Dermis microvascular lymphatic vessel endothelial cell (primary cell): ENCODE measurements around the gene ROPN1L. TPM values are rescaled to one million over a fixed set of nuclear protein-coding genes. Genes with fewer than 3 reads are reported as not detected.
A peak's percentile ranks its signal among the peaks of the same experiment; 100 is the strongest.
"Not testable (repeated sequence)": the region's sequence is repeated elsewhere in the genome, so short reads cannot be mapped to it uniquely, and the experiment has no call there.

Experiments used
- DNase-seq, 2 donors: peaks; one replicate each; pipeline versions ENCODE4 v3.0.0 to v3.0.0-alpha.2; 2010; ENCODE audit warnings: low read depth in 2 of 2
- total RNA-seq: library from RNA; depleted of rRNA; stranded (reverse); fragments of >200 nt; gene quantifications from 2 replicates; pipeline ENCODE4 v1.2.1, GENCODE V29; 2014

ROPN1L gene
- total RNA-seq, 1 donor from 2014 or later, result 2.2 TPM

DNA sequence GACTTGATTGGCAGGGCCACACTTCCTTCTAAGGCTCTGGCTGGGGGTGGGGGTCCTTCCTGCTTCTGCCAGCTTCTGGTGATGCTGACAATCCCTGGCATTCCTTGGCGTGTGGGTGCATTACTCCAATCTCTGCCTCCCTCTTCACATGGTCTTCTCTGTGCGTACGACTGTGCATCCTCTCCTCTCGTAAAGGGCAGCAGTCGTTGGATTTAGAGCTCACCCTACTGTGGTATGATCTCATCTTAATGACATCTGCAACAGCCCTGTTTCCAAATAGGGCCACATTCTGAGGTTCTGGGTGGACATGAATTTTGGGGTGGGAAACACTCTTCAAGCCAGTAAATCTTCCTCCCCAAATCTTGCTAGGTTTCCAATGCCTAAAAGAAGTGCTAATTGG, 36.8 kb downstream of the ROPN1L start:
- no peak for DNase-seq

GRCh38 chr5:10479154-10479721, 37.6 kb downstream of the ROPN1L start:
- no peak for DNase-seq

DNA sequence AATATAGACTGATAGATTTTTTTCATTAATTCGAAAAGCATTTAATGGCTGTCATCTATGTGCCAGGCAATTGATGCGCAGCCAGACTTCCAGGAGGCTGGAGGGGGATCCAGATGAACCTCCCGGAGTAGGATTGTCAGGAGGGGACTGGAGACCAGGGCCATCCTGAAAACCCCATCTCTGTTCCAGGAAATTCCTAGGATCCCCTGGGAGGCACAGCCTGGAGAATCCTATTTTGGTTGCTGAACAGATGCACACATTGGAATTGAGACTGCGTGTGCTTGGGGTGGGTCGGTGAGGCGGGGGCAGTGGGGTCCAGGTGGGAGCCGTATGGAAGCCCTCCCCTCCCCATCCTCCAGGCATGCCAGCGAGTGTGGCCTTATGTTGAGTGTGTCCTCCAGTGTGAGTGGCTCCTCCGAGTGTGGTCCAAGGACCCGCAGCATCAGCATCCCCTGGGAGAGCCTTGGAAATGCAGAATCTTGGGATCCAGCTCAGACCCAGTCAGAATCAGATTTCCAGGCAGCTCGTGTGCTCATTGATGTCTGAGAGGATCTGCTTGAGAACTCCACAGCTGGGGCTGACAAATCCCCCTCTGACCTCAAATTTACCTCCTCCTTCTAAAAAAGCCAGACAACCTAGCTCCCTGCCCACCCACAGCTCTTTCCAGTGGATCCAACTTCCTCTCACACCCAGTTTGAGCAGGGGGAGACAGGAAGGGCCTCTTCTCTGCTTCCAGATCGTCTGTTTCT, 38.7 kb downstream of the ROPN1L start:
- no peak for DNase-seq

- DNase-seq, result no peak
Observed at GRCh38 chr5:10481241-10481935, 39.7 kb downstream of the ROPN1L start.

- DNase-seq, result no peak
Observed at GRCh38 chr5:10482791-10483530, 41.3 kb downstream of the ROPN1L start.

GRCh38 chr5:10484774-10485141, 43.1 kb downstream of the ROPN1L start:
- DNase-seq, result no peak

DNA sequence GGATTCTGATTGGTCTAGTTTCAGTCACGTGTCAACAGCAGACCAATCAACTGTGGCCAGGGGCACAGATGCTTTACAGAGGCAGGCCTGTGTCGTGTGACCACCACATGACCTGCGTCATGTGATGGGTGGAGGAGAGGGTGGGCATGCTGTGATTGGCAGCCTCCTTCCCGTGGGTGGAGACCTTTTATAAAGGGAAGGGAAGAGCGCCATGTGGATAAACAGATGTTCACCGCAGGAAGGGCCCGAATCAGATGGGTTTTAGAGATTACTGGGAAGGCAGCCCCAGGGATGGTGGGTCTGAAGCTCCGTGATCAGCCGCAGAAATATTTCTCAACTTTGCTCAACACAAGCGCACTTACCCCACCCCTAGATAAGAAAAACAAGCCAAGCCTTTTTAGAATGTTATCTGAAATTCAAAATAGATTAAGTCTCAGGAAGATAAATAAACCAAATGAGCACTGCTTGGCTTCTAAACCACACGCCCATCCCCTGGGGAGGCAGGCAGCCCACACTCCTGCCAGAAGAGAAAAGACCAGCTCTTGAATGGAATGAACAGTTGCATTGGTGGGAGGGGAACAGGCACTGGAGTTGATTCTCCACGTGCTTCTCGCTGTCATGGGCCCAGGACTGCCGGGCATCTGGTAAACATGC, 43.6 kb downstream of the ROPN1L start:
- peak; percentile 76 to 88 for DNase-seq

- DNase-seq, result no peak
Observed at GRCh38 chr5:10485897-10486296, 44.2 kb downstream of the ROPN1L start.

- DNase-seq, result no peak
Observed at GRCh38 chr5:10486511-10487344, 45.0 kb downstream of the ROPN1L start.

GRCh38 chr5:10488144-10488543, 46.5 kb downstream of the ROPN1L start:
- DNase-seq, result no peak

DNA sequence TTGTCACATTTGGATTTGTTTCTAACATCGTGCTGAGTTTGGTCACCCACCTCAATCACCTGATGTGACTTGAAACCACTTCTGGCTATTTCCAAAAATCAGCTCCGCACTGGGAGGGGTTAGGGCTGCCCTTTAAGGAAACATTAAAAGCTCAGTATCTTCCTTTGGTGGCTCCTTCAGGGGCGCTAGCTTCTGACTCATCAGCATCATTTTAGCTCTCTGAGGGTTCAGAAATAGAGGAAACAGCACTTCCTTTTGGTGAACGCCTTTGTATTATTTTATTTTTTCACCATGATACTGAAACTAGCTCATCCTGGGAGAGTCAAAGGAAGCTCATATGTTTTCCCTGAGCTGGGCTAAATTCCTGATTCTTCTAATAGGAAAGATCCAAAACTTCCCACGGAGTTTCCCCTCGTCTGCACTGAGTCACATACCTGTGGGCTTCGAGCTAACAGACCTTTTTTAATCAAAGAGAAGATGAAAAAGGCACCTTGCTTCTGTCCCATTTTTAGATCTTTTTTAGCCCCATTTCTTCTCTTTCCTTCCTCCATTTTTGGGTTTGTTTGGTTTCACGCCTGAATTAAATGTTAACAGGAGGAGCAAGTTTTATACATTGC, 48.2 kb downstream of the ROPN1L start:
- peak in 1 of 2 donors; percentile 58 for DNase-seq

GRCh38 chr5:10490927-10491672, 49.4 kb downstream of the ROPN1L start:
- no peak for DNase-seq

DNA sequence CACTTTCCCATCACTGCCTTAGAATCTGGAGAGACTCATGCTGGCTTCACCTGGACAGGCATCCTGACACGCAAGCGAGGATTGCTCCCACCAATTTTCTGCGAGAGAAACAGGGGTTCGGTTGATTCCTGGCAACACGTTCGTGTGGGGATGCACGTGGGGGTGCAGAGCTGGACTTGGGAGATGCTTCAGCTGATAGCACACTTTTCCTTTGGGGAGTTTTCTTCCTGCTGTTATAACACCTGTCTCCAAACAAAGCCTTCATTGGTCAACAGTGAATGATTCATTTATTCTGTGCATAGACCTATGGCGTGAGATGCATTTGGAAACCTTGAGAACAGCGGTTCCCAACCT, 50.0 kb downstream of the ROPN1L start:
- DNase-seq, result no peak

- DNase-seq, result no peak
Observed at GRCh38 chr5:10493884-10494283, 52.2 kb downstream of the ROPN1L start.

DNA sequence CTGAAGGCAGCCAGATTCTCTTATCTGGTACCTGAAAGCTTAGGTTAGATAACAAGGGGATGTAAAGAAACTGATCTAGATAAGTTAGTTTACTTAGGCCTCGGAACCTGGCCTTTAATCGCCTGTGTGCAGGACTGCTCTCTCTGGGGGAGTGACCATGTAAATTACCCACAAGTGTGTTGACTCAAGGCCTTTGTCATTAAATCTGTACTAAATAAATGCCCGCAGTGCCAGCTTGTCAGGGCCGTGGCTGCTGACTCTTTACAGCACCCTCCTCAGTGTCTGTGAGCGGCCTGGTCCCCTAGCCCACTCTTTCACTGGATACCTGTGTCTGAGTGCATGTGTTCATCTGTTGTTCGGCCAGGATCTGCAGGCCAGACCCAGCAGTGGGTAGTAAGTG, 52.8 kb downstream of the ROPN1L start:
- DNase-seq, result not testable (repeated sequence)

DNA sequence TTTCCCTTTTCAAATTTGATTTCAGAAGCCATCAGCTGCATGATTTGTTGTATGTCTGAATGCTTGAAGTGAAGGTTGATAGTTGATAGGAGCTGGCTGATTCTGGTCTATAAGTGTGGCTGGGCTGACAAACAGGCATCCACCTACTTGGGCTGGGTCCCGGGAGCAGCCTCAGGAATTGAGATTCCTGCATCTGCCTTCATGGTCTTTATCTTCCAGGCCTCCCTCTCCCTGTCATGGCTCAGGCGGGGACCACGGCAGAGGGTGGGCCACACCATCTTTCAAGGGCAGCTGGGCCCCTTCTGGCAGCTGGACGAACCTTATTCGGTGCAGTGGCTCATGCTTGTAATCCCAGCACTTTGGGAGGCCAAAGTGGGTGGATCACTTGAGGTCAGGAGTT, 55.9 kb downstream of the ROPN1L start:
- DNase-seq, result no peak

DNA sequence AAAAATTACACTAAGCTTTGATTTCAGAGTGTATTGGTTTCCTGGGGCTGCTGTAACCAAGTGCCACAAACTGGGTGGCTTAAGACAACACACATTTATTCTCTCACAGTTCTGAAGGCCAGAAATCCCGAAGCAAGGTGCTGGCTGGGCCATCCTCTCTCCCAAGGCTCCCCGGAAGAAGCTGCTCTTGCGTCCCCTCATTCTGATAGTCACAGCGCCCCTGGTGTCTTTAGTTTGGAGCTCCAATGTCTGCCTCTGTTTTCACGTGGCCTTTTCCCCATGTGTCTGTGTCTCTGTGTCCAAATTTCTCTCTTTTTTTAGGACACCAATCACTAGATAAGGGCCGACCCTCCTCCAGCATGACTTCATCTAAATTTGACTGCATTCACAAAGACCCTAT, 56.7 kb downstream of the ROPN1L start:
- DNase-seq, result no peak

DNA sequence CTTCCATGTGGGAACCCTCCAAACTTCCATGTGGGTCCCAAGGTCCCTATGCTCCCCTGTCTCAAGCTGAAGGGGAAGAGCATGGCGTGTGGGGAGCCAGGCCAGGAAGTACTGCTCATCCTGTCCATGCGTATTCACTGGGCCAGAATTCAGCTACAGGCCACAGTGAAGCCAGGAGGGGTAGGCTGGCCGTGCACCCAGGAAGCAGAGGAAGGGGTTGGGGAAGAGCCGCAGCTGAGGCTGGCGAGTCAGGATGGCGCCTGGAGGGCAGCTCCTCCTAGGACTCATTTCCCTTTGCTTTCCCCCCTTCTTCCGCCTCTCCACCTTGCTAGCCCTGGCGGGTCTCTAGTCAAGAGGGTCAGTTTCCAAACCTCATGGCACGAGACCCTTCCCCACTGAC, 57.4 kb downstream of the ROPN1L start:
- DNase-seq, result no peak

DNA sequence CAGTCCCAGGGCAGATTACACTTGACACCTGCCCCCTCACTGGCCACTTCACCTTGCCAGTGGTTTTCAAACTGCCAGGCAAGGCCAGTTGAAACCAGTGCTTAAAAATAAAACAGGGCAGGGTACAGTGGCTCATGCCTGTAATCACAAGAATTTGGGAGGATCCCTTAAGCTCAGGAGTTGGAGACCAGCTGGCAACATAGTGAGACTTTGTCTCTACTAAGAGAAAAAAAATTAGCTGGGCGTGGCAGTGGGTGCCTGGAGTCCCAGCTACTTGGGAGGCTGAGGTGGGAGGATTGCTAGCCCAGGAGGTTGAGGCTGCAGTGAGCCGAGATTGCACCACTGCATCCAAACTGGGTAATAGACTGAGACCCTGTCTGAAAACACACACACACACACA, 58.1 kb downstream of the ROPN1L start:
- no peak for DNase-seq

- DNase-seq, result no peak
Observed at GRCh38 chr5:10500669-10501068, 59.0 kb downstream of the ROPN1L start.
